ENCODE data around the gene MYD88. TPM values are rescaled to one million over a fixed set of nuclear protein-coding genes. Genes with fewer than 3 reads are reported as not detected.
A peak's percentile ranks its signal among the peaks of the same experiment; 100 is the strongest.

Gene MYD88
- polyA plus RNA-seq, 1 experiment: 32.4 TPM

- CTCF ChIA-PET: interaction anchor here (0.7 to 1.9 kb wide), 5 partner anchors 12 to 183 kb away, joined by 3 to 4 read pairs (median 3); no protein-coding TSS in a partner anchor
- H3K27ac ChIP-seq (ENCODE audit: low read depth, low read length): no peak overlapping the region
- no peaks in the 10 kb centered on the region for H3K9me3 ChIP-seq (ENCODE audit: control insufficient read depth, insufficient read depth, low read length)
- POLR2A ChIA-PET: no interaction called here
- DNase-seq (ENCODE audit: low read depth, low spot score): no peak
- H3K27me3 ChIP-seq (ENCODE audit: control insufficient read depth, insufficient read depth, low read length): peaks cover 6% of the 10 kb centered on the region
- H3K4me3 ChIP-seq (ENCODE audit: low read depth, low read length): no peak overlapping the region
- no peak for TF ChIP-seq CTCF (IDR thresholded peaks at IDR 0.05; ENCODE audit: low read depth, low read length)
These were observed 22.6 kb upstream of the MYD88 start for GRCh38 chr3:38115645-38116427.

GRCh38 chr3:38116471-38117162 lies 21.8 kb upstream of the MYD88 start:
- ChIA-PET CTCF (interaction anchor here (0.7 to 2.6 kb wide), 8 partner anchors 13 to 364 kb away, joined by 3 to 10 read pairs (median 4); no protein-coding TSS in a partner anchor), POLR2A (no interaction called here)
- Histone ChIP-seq H3K27ac (ENCODE audit: low read depth, low read length) (no peak overlapping the region), H3K9me3 (ENCODE audit: control insufficient read depth, insufficient read depth, low read length) (no peaks in the 10 kb centered on the region), H3K4me3 (ENCODE audit: low read depth, low read length) (no peak overlapping the region), H3K27me3 (ENCODE audit: control insufficient read depth, insufficient read depth, low read length) (peaks cover 6% of the 10 kb centered on the region)
- DNase-seq (ENCODE audit: low read depth, low spot score): no peak
- no peak for TF ChIP-seq CTCF (IDR thresholded peaks at IDR 0.05; ENCODE audit: low read depth, low read length)

- H3K27ac ChIP-seq (ENCODE audit: low read depth, low read length): no peak overlapping the region
- TF ChIP-seq CTCF (IDR thresholded peaks at IDR 0.05; ENCODE audit: low read depth, low read length): no peak
- H3K27me3 ChIP-seq (ENCODE audit: control insufficient read depth, insufficient read depth, low read length): peaks cover 6% of the 10 kb centered on the region
- H3K9me3 ChIP-seq (ENCODE audit: control insufficient read depth, insufficient read depth, low read length): no peaks in the 10 kb centered on the region
- H3K4me3 ChIP-seq (ENCODE audit: low read depth, low read length): no peak overlapping the region
- CTCF ChIA-PET: interaction anchor here (0.6 to 2.6 kb wide), 9 partner anchors 13 to 363 kb away, joined by 3 to 10 read pairs (median 4); partner anchors contain the start of genes DLEC1 and XYLB
- POLR2A ChIA-PET: interaction anchor here (1.1 kb wide), 1 partner anchor 8 kb away, joined by 4 read pairs; no protein-coding TSS in a partner anchor
- DNase-seq (ENCODE audit: low read depth, low spot score): no peak
These were observed 21.2 kb upstream of the MYD88 start for GRCh38 chr3:38117163-38117716.

GRCh38 chr3:38117748-38118420 lies 20.6 kb upstream of the MYD88 start:
- CTCF ChIA-PET: interaction anchor here (0.6 to 2.6 kb wide), 13 partner anchors 14 to 1391 kb away, joined by 3 to 10 read pairs (median 5); partner anchors contain the start of genes DLEC1 and XYLB
- POLR2A ChIA-PET: interaction anchor here (1.1 kb wide), 1 partner anchor 9 kb away, joined by 4 read pairs; no protein-coding TSS in a partner anchor

More at GRCh38 chr3:38117748-38118420, 20.6 kb upstream of the MYD88 start:
- Histone ChIP-seq H3K9me3 (ENCODE audit: control insufficient read depth, insufficient read depth, low read length) (no peaks in the 10 kb centered on the region), H3K27me3 (ENCODE audit: control insufficient read depth, insufficient read depth, low read length) (peaks cover 6% of the 10 kb centered on the region), H3K27ac (ENCODE audit: low read depth, low read length) (no peak overlapping the region), H3K4me3 (ENCODE audit: low read depth, low read length) (no peak overlapping the region)
- peak; percentile 78 for TF ChIP-seq CTCF (IDR thresholded peaks at IDR 0.05; ENCODE audit: low read depth, low read length)
- peak; percentile 10 for DNase-seq (ENCODE audit: low read depth, low spot score)

Measured in AG04450 (cell line).